Suppressor macrophage (primary cell): Measurements from ENCODE around the gene LCMT2.

Experiments
- DNase-seq, 4 experiments: peaks; one replicate each; pipeline ENCODE4 v3.0.0-alpha.2; 2020 to 2022

The LCMT2 gene

DNA sequence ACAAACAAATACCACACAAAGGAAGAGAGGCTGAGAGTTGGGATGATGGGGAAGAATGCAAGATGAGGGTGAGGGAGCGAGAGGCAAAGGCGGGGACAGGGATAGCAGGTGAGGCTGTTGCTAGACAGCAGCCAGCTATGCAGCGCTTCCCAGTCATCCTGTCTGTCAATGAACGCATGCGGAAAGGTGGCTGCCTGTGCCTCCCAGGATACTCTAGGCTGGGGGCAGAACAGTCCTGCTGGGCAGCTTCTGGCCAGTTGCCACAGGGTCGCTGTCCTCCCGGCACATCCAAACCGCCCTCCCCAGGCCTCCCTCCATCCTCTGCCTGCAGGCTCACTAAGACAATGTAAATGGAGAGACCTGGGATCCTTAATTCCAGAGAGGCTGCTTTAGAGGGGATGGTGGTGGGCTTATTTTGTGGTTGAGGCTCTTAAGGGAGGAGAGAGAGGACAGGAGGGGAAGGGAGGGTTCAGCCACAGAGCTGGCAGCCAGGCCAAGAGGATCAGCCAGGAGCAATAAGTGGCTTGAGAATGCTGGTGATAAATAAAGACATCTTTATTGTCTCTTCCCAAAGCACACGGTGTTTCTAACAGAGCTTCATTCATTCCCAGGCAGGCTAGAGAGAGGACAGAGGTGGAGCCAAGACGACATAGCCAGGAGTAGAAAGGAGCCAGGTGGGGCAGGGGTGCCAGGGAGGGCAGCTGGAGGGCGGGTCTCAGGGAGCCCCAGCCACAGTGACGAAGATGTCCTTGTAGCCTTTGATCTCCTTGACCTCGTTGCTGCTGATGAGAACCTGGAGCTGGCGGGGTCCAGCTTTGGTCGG is 54.4 kb downstream of the LCMT2 start:
- no peak for DNase-seq

DNA sequence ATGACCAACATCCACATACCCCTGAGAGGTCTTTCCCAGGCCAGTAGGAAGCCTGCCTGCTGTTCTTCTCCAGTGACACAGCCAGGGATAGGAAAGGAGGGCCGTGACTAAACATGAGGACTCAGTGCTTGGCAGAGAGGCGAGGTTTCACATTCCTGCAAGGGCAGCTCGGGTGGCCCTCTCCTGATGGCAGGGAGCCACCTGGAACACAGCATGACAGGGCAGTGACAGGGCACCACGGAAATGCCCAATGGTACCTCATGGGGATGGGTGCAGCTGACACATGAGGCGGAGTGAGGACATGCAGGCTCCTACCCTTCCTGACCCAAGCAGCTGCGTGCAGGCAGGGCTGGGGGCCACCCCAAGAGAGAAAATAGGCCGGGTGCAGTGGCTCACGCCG is 56.2 kb downstream of the LCMT2 start:
- DNase-seq: no peak
